ENCODE measurements around the gene AJM1. TPM values are rescaled to one million over a fixed set of nuclear protein-coding genes. Genes with fewer than 3 reads are reported as not detected.

The AJM1 gene
- polyA plus RNA-seq, 1 donor from 2014 or later: 1.5 TPM

DNA sequence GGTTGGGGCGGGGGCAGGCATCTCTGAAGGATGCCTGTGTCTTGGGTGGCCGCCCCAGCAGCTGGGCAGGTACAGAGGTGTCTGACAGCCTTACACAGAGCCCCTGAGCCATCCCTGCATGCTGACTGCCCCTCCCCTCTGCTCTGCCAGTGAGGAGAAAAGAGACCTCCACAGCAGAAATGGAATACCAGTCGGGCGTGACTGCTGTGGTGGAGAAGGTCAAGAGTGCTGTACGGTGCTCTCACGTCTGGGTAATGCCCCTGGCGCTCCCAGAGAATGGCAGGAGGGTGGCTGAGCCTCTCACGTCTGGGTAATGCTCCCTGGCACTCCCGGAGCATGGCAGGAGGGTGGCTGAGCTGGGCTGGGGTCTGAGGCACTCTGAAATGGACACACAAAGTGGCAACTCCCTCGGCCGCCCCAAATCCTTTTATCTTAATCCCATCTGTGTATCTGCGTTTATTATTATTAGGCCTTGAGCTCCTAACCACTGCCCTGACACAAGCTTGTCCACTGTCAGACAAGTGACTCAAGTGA is 37.0 kb upstream of the AJM1 start:
- no peaks in the 10 kb centered on the region for H3K9me2 ChIP-seq (ENCODE audit: insufficient read depth, low read length)
- H3K9me3 ChIP-seq (ENCODE audit: low read length): no peaks in the 10 kb centered on the region
- H3K27ac ChIP-seq (ENCODE audit: low read length): no peak overlapping the region
- H3K4me2 ChIP-seq (ENCODE audit: low read length): no peak overlapping the region
- no peaks in the 10 kb centered on the region for H3K27me3 ChIP-seq (ENCODE audit: insufficient read depth, low read depth, low read length)
- TF ChIP-seq EZH2 (IDR thresholded peaks at IDR 0.05; ENCODE audit: borderline replicate concordance, insufficient read depth, low read length, poor library complexity, severe bottlenecking) (no peak), EP300 (conservative IDR thresholded peaks at IDR 0.05; ENCODE audit: poor library complexity, severe bottlenecking) (no peak), SMC3 (conservative IDR thresholded peaks at IDR 0.05; ENCODE audit: poor library complexity) (no peak), MXI1 (conservative IDR thresholded peaks at IDR 0.05; ENCODE audit: poor library complexity, severe bottlenecking) (no peak), RAD21 (conservative IDR thresholded peaks at IDR 0.05) (no peak), TAF1 (IDR thresholded peaks at IDR 0.05; ENCODE audit: low read depth) (no peak), POLR2AphosphoS5 (IDR thresholded peaks at IDR 0.05) (no peak)
- TF ChIP-seq, protein P1, sequence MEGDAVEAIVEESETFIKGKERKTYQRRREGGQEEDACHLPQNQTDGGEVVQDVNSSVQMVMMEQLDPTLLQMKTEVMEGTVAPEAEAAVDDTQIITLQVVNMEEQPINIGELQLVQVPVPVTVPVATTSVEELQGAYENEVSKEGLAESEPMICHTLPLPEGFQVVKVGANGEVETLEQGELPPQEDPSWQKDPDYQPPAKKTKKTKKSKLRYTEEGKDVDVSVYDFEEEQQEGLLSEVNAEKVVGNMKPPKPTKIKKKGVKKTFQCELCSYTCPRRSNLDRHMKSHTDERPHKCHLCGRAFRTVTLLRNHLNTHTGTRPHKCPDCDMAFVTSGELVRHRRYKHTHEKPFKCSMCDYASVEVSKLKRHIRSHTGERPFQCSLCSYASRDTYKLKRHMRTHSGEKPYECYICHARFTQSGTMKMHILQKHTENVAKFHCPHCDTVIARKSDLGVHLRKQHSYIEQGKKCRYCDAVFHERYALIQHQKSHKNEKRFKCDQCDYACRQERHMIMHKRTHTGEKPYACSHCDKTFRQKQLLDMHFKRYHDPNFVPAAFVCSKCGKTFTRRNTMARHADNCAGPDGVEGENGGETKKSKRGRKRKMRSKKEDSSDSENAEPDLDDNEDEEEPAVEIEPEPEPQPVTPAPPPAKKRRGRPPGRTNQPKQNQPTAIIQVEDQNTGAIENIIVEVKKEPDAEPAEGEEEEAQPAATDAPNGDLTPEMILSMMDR (IDR thresholded peaks at IDR 0.05; ENCODE audit: poor library complexity, severe bottlenecking): no peak
- TF ChIP-seq, protein P2, sequence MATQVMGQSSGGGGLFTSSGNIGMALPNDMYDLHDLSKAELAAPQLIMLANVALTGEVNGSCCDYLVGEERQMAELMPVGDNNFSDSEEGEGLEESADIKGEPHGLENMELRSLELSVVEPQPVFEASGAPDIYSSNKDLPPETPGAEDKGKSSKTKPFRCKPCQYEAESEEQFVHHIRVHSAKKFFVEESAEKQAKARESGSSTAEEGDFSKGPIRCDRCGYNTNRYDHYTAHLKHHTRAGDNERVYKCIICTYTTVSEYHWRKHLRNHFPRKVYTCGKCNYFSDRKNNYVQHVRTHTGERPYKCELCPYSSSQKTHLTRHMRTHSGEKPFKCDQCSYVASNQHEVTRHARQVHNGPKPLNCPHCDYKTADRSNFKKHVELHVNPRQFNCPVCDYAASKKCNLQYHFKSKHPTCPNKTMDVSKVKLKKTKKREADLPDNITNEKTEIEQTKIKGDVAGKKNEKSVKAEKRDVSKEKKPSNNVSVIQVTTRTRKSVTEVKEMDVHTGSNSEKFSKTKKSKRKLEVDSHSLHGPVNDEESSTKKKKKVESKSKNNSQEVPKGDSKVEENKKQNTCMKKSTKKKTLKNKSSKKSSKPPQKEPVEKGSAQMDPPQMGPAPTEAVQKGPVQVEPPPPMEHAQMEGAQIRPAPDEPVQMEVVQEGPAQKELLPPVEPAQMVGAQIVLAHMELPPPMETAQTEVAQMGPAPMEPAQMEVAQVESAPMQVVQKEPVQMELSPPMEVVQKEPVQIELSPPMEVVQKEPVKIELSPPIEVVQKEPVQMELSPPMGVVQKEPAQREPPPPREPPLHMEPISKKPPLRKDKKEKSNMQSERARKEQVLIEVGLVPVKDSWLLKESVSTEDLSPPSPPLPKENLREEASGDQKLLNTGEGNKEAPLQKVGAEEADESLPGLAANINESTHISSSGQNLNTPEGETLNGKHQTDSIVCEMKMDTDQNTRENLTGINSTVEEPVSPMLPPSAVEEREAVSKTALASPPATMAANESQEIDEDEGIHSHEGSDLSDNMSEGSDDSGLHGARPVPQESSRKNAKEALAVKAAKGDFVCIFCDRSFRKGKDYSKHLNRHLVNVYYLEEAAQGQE (IDR thresholded peaks at IDR 0.05; ENCODE audit: borderline replicate concordance): no peak
- no peak overlapping the region for H2AFZ ChIP-seq (ENCODE audit: low read depth, low read length)
- H3K79me2 ChIP-seq (replicated peaks; ENCODE audit: insufficient read depth, low read length): peaks cover 18% of the 10 kb centered on the region
- no peaks in the 10 kb centered on the region for H3F3A ChIP-seq (ENCODE audit: insufficient read depth, low read length, poor library complexity, severe bottlenecking)
- no peaks in the 10 kb centered on the region for H4K20me1 ChIP-seq (ENCODE audit: insufficient read depth)
- H3K36me3 ChIP-seq (ENCODE audit: insufficient read depth, low read length): no peaks in the 10 kb centered on the region
- no peak overlapping the region for H3K4me3 ChIP-seq (ENCODE audit: low read length)
- H3K9ac ChIP-seq (ENCODE audit: low read length): no peak overlapping the region

DNA sequence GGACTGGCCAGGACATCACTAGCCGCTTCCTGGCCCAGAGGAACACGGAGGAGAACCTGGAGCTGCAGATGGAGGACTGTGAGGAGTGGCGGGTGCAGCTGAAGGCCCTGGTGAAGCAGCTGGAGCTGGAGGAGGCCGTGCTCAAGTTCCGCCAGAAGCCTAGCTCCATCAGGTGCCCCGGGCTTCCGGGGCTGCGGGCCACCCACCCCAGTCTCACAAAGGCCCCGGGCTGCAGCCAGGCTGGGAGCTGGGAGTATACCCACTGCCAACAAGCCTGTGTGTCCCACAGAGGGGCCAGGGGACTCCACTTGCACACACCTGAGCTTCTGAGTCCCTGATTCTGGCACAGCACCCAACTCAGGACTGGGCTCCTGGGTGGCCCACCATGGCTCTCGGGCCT is 36.2 kb upstream of the AJM1 start:
- no peaks in the 10 kb centered on the region for H3K36me3 ChIP-seq (ENCODE audit: insufficient read depth, low read length)
- no peak overlapping the region for H3K4me3 ChIP-seq (ENCODE audit: low read length)
- no peak overlapping the region for H2AFZ ChIP-seq (ENCODE audit: low read depth, low read length)
- H3K9me2 ChIP-seq (ENCODE audit: insufficient read depth, low read length): no peaks in the 10 kb centered on the region
- no peak overlapping the region for H3K9ac ChIP-seq (ENCODE audit: low read length)
- no peak overlapping the region for H3K4me2 ChIP-seq (ENCODE audit: low read length)
- H4K20me1 ChIP-seq (ENCODE audit: insufficient read depth): no peaks in the 10 kb centered on the region
- no peaks in the 10 kb centered on the region for H3K9me3 ChIP-seq (ENCODE audit: low read length)
- H3K27ac ChIP-seq (ENCODE audit: low read length): no peak overlapping the region
- no peaks in the 10 kb centered on the region for H3F3A ChIP-seq (ENCODE audit: insufficient read depth, low read length, poor library complexity, severe bottlenecking)
- TF ChIP-seq, protein P1 (IDR thresholded peaks at IDR 0.05; ENCODE audit: poor library complexity, severe bottlenecking): no peak
- TF ChIP-seq, protein P2 (IDR thresholded peaks at IDR 0.05; ENCODE audit: borderline replicate concordance): no peak
- TF ChIP-seq MXI1 (conservative IDR thresholded peaks at IDR 0.05; ENCODE audit: poor library complexity, severe bottlenecking) (no peak), RAD21 (conservative IDR thresholded peaks at IDR 0.05) (no peak), TAF1 (IDR thresholded peaks at IDR 0.05; ENCODE audit: low read depth) (no peak), EZH2 (IDR thresholded peaks at IDR 0.05; ENCODE audit: borderline replicate concordance, insufficient read depth, low read length, poor library complexity, severe bottlenecking) (no peak), EP300 (conservative IDR thresholded peaks at IDR 0.05; ENCODE audit: poor library complexity, severe bottlenecking) (no peak), POLR2AphosphoS5 (IDR thresholded peaks at IDR 0.05) (no peak), SMC3 (conservative IDR thresholded peaks at IDR 0.05; ENCODE audit: poor library complexity) (no peak)
- H3K79me2 ChIP-seq (replicated peaks; ENCODE audit: insufficient read depth, low read length): peaks cover 25% of the 10 kb centered on the region
- H3K27me3 ChIP-seq (ENCODE audit: insufficient read depth, low read depth, low read length): no peaks in the 10 kb centered on the region
